ENCODE data around the gene GPC5.
"Not testable (repeated sequence)": the region's sequence is repeated elsewhere in the genome, so short reads cannot be mapped to it uniquely, and the experiment has no call there.

The GPC5 gene

DNA sequence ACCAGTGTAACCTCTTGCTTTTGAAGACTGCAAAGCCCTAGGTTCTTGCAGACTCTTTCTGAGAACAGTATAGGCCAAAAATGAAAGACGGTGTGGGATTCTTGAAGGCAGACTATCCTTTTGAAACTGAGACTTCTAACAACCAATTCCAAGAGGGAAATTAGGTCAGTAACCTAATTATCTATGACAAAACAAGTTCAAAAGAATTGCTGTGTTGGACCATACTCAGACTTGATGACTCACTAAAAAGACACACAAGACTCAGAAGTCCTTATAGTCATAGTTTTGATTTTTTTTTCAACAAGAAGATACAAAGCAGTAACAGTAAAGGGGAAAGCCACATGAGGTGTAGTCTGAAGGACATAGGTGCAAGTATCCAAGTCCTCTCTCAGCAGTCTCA, 1204.1 kb downstream of the GPC5 start:
- DNase-seq, result no peak

DNA sequence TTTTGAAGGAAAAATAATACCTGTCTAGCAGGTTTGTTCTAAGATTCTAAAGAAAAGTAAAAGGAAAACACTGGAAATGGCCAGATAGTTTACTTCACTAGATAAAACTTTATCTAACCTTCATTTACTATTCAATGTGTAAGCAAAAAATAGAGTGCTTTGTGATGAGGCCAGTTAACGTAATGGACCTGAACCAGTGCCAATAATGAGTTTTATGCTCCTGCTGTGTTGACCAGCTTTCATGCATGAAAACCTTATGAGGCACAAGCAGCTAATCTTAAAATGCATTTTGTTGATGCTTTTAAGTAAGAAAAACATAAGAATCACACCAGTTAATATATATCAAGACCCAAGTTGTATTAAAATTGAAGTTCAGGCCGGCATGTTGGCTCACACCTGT, 1211.0 kb downstream of the GPC5 start:
- no peak for DNase-seq

GRCh38 chr13:92612892-92613291, 1214.5 kb downstream of the GPC5 start:
- DNase-seq, result no peak

DNA sequence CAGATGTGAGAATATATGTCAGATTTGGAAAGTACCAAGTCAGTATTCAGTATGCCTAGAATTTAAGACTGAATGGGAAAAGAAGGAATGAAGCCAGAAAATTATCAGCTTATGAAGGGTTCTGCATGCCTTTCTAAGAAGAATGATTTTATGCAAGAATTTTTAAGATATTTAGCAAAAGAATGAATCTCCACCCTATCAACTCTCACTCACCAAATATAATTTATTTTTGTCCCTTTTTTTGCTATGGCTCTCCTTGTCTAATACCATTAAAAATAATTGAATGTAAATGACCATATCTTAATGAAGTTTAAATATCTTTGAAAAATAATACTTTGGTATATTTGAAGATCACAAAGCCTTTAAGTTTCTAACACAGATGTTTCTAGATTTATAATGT, 1215.5 kb downstream of the GPC5 start:
- DNase-seq, result no peak

DNA sequence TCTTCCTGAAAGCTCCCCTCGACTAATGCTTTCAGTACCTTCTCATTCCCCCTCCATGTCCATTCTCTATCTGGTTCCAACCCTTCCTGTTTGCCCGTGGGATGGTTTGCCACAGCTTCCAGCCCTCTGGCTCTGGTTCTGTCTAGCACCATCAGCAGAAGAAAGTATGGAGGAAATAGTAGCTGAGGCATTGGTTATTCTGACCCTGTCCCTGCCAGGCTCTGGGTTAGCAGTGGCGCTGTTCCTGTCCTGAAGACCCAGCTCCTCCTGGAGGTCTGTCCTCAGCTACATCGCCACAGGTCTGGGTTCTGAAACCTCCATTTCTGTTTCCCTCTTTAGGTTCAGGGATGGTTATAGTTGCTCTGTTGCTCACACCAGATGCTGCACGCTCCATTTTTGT, 1223.6 kb downstream of the GPC5 start:
- DNase-seq, result no peak

DNA sequence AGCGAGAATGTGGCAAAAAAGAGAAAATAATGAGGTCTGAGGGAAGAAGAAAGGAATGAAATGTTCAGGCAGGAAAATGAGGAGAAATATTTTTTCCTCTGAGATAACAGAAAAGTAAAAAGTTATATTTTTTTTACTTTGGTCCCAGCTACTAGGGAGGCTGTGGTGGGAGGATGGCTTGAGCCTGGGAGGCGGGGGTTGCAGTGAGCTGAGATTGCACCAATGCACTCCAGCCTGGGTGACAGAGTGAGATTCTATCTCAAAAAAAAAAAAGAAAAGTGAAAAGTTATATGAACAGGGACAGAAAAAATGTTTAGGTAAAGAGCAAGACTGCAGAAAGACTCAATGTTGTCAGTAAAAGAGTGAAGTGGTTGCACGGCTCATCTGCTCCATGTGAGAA, 1224.5 kb downstream of the GPC5 start:
- no peak for DNase-seq

DNA sequence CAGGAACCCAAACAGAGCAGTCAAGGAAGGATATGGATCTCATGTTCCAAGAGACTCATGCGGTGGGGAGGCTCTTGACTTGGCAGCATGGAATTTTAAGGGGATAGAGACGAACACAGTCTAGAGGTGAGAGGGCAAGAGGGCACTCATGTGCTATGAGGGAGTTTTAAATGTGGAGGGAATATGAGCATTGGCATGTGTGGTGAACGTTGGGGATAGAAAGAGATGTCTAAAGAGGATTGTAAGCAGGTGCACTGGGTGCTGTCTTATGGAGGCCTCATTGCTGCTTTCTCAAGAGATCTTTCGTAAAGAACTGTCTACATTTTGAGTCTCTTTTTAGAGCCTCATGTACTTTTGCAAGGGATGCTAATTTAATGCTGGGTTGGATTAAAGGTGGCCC, 1227.9 kb downstream of the GPC5 start:
- no peak for DNase-seq

DNA sequence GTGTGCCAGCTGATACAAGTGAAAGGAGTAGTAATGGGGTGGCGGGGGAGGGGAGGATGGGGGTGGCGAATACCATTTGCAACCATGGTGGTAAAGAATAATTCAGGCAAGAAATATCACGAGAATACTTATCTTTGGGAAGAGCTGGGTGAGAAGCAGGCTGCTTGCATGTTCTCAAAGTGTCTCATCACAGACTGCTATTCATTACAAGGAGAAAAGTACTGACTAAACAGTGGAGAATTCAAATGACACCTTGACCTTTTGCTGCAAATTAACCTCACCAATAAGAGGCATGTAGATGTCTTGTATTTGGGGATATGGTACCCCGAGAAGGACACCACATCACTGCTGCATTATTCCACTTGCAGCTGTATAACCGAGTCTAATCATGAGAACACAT, 1242.5 kb downstream of the GPC5 start:
- no peak for DNase-seq

DNA sequence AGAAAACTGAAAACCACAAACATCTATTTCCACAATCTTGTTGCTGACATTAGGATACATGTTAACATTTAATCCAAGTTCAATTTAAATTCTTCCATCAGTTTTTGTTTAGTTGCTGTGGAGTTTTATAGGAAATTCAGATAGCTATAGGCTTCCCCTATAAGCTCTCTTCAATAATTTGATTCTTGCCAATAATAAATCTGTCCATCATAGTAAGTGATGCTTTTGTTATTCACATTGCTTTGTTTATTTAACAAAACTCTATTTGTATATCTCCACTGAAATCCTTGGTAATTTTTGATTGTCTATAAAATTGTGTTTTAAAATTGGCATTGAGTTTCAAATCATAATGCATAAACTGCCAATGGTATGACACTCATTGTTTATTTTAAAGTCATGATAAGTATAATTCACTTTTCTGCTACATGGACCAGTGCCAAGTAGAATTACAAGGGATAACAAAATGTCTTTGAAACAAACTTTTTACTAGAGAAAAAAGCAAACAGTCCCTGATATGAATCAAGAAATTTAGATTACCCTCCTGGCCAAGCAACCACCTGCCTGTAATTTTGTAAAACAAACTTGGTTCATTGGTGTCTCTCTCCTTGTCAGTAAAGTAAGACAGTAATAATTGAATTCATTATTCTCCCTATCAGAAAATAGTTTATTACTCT, 1250.9 kb downstream of the GPC5 start:
- no peak for DNase-seq

DNA sequence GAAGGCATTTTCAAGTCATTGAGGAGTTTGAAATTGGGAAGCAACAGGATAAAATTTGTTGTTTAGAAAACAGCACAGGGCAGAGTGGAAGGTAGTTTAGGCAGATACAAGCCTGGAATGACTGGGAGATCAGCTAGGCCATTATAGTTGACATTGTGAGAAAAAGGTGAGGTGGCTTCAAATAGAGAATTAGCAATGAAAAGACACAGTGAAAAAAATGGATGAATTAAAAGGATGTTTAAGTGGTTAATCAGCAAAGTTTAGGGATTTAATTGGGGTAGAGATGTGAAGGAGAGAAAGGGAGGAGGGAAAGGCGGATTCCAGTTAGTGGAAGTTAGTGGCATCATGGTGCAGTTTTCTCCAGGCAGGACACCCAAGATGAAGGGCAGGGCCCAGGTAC, 1257.7 kb downstream of the GPC5 start:
- DNase-seq, result no peak

DNA sequence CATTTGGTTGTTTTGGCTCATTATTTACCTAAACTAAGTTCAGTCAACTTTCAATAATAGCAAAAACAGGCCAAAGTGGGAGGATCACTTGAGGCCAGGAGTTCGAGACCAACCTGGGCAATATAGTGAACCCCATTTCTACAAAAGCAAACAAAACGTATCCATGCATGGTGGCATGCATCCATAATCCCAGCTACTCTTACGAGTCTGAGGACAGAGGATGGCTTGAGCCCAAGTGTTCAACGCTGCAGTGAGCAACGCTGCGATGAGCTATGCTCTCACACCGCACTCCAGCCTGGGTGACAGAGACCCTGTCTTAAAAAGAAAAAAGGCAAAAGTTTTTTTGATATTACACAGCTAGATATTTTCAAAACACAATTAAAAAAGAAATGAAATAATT, 1258.2 kb downstream of the GPC5 start:
- no peak for DNase-seq

DNA sequence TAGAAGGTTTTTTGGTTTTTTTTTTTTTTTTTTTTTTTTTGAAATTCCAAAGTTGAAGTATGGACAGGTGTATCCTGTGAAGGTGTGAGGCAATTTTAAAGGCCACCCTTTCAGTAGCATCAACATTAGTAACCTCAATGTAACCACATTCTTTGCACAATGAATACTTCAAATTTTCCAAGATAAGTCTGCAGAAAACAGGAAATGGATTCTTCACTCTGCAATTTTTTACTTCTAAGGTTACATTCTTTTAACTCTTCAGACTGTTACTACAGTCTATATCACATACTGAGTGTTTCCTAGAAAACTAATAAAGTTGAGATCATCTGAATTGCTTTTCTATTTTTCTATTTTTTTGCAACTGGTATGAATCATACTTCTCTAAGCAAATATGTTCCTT, 1259.1 kb downstream of the GPC5 start:
- DNase-seq, result no peak

- DNase-seq, result no peak
Observed at GRCh38 chr13:92658293-92658692, 1259.9 kb downstream of the GPC5 start.

DNA sequence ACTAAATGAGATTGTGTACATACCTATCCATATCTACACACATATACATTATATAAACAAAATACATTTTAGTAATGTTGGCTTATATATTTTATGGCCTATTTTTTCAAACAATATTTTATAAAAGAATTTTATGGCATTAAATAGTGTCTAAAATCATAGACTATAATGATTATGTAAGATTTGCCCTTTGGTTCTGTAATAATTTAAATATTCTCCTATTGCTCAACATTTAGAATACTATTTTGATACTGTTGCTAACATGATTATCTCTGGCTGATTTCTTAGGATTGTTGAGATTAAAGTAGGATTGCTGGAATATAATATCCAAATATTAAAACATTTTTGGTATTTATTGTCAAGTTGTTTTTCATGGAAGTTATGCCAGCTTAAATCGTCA, 1263.0 kb downstream of the GPC5 start:
- DNase-seq, result no peak

- DNase-seq, result no peak
Observed at GRCh38 chr13:92668157-92668556, 1269.7 kb downstream of the GPC5 start.

GRCh38 chr13:92670096-92670495, 1271.7 kb downstream of the GPC5 start:
- no peak for DNase-seq

DNA sequence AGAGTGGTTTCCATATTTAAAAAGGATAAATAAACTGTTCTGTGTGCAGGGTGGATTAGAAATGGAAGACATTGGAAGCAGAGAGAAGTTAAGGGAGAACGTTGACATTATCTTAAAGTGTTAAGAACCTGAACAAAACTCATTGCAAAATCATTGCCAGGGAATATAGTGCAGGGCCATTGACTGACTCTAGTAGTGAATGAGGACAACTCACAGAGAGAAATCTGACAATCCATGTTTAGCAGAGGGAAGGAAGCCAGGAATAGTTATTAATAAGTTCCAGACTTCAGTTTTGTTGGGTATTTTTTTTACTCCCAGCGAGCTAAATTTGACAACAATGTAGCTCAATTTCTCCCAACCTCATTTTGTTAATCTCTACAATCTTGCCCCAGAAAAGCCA, 1273.4 kb downstream of the GPC5 start:
- DNase-seq, result no peak

- no peak for DNase-seq
Observed at GRCh38 chr13:92676246-92676645, 1277.8 kb downstream of the GPC5 start.

DNA sequence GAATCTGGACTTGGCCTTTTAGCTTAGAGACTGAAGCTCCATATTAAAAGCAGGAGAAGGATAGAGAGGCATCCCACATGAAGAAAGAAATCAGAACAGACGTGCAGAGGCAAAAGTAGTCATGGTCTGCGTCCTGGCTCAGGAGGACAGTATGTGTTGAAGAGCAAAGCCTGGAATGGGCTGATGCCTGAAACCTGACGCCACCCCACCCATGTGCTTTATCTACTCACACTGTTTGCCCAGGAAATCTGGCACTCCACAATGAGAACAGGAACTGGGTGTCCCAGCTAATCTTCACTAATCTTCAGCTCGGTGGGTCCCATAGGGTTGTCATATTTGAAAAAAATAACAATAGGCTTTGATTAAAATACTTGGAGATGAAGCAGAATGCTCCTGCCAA, 1279.2 kb downstream of the GPC5 start:
- no peak for DNase-seq

DNA sequence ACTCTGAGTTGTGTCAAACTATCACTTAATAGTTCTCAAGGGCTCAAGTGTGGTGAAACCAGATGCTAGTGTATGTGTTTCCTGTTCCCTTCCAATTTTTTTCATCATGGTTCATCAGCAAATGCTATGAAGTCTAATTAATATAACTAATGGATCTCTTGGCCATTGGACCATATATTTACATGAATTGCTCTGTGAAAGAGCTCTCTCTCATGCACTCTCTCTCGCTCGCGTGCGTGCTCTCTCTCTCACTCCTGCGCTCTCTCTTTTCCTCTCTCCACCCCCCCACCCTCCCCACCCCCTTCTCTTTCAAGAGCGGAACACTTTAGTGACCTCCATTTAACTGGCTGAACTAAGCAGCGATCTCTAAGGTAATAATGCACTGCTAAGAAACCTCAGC, 1281.2 kb downstream of the GPC5 start:
- DNase-seq, result no peak

GRCh38 chr13:92681239-92681638, 1282.8 kb downstream of the GPC5 start:
- DNase-seq, result no peak

- no peak for DNase-seq
Observed at GRCh38 chr13:92682832-92683517, 1284.6 kb downstream of the GPC5 start.

GRCh38 chr13:92694047-92694446, 1295.6 kb downstream of the GPC5 start:
- DNase-seq, result no peak

DNA sequence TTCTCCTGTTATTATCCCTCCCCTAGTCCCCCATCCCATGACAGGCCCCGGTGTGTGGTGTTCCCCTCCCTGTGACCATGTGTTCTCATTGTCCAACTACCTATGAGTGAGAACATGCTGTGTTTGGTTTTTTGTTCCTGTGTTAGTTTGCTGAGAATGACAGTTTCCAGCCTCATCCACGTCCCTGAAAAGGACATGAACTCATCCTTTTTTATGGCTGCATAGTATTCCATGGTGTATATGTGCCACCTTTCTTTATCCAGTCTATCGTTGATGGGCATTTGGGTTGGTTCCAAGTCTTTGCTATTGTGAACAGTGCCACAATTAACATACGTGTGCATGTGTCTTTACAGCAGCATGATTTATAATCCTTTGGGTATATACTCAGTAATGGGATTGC, 1297.4 kb downstream of the GPC5 start:
- not testable (repeated sequence) for DNase-seq

DNA sequence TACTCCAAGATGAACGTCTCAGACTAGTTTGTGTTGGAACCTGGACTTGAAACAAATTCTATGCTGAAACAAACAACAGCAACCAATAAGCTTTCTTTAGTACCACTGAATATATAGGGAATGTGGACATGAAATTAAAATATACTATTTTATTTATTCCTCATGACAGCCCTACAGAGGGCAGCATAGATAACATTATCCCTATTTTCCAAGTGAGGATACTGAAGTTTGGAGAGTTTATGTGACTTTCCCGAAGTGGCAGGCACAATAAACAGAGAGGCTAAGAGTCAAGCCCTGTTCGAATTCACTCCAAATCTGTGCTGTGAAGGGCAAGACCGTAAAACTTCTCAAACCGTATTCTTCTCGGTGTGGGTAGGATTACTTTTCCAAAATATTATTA, 1318.3 kb downstream of the GPC5 start:
- no peak for DNase-seq
